Stimulated activated CD4-positive, alpha-beta T cell treated with anti-CD3 and anti-CD28 coated beads, Interleukin-2, amount 100 ng/mL, for 48 hours (primary cell): Measurements from ENCODE around the gene ST3GAL6.
A peak's percentile ranks its signal among the peaks of the same experiment; 100 is the strongest.

Experiments used
- DNase-seq, 2 donors: peaks; one replicate each; pipeline ENCODE4 v3.0.0-alpha.2; 2020

The ST3GAL6 gene

GRCh38 chr3:98763076-98763475 is at the start of gene ST3GAL6:
TSS of gene ST3GAL6 (plus strand) at chr3:98763340. CDS start at chr3:98768441, 5,101 bp downstream.
- DNase-seq = no peak

GRCh38 chr3:98713984-98714383 is 49.2 kb upstream of the ST3GAL6 start:
- DNase-seq = no peak

- no peak for DNase-seq
Measured at GRCh38 chr3:98717584-98717983, 45.6 kb upstream of the ST3GAL6 start.

- DNase-seq = no peak
Measured at GRCh38 chr3:98718730-98719129, 44.4 kb upstream of the ST3GAL6 start.

- no peak for DNase-seq
Measured at GRCh38 chr3:98721776-98722175, 41.4 kb upstream of the ST3GAL6 start.

GRCh38 chr3:98722389-98722788 is 40.8 kb upstream of the ST3GAL6 start:
- no peak for DNase-seq

- DNase-seq = no peak
Measured at GRCh38 chr3:98725352-98725751, 37.8 kb upstream of the ST3GAL6 start.

- DNase-seq = no peak
Measured at GRCh38 chr3:98726084-98726483, 37.1 kb upstream of the ST3GAL6 start.

- DNase-seq = no peak
Measured at GRCh38 chr3:98727638-98728037, 35.5 kb upstream of the ST3GAL6 start.

- no peak for DNase-seq
Measured at GRCh38 chr3:98728672-98729071, 34.5 kb upstream of the ST3GAL6 start.

GRCh38 chr3:98730338-98730737 is 32.8 kb upstream of the ST3GAL6 start:
- DNase-seq = no peak

- DNase-seq = no peak
Measured at GRCh38 chr3:98730886-98731537, 32.1 kb upstream of the ST3GAL6 start.

- DNase-seq = no peak
Measured at GRCh38 chr3:98731720-98732285, 31.3 kb upstream of the ST3GAL6 start.

- DNase-seq = peak in 1 of 2 donors; percentile 4
Measured at GRCh38 chr3:98732286-98733052, 30.7 kb upstream of the ST3GAL6 start.

GRCh38 chr3:98733053-98733811 is 29.9 kb upstream of the ST3GAL6 start:
- DNase-seq = no peak

- DNase-seq = no peak
Measured at GRCh38 chr3:98733812-98734281, 29.3 kb upstream of the ST3GAL6 start.

GRCh38 chr3:98734306-98734705 is 28.8 kb upstream of the ST3GAL6 start:
- DNase-seq = no peak

- DNase-seq = no peak
Measured at GRCh38 chr3:98734735-98735134, 28.4 kb upstream of the ST3GAL6 start.

GRCh38 chr3:98735296-98735695 is 27.8 kb upstream of the ST3GAL6 start:
- no peak for DNase-seq

GRCh38 chr3:98735761-98736269 is 27.3 kb upstream of the ST3GAL6 start:
- no peak for DNase-seq

- no peak for DNase-seq
Measured at GRCh38 chr3:98737301-98737700, 25.8 kb upstream of the ST3GAL6 start.

- no peak for DNase-seq
Measured at GRCh38 chr3:98739266-98739665, 23.9 kb upstream of the ST3GAL6 start.

- DNase-seq = no peak
Measured at GRCh38 chr3:98740324-98740723, 22.8 kb upstream of the ST3GAL6 start.
